ENCODE measurements around the gene GPC5.
"Not testable (repeated sequence)": the region's sequence is repeated elsewhere in the genome, so short reads cannot be mapped to it uniquely, and the experiment has no call there.

Gene GPC5

GRCh38 chr13:92460479-92460878 is 1062.1 kb downstream of the GPC5 start:
- DNase-seq (ENCODE audit: low read depth in 2 of 2) = no peak

GRCh38 chr13:92461402-92461801 is 1063.0 kb downstream of the GPC5 start:
- DNase-seq (ENCODE audit: low read depth in 2 of 2) = no peak

- DNase-seq (ENCODE audit: low read depth in 2 of 2) = no peak
Observed at GRCh38 chr13:92461831-92462230, 1063.4 kb downstream of the GPC5 start.

- DNase-seq (ENCODE audit: low read depth in 2 of 2) = no peak
Observed at GRCh38 chr13:92463134-92463533, 1064.7 kb downstream of the GPC5 start.

GRCh38 chr13:92473765-92474475 is 1075.5 kb downstream of the GPC5 start:
- DNase-seq (ENCODE audit: low read depth in 2 of 2) = no peak

- DNase-seq (ENCODE audit: low read depth in 2 of 2) = no peak
Observed at GRCh38 chr13:92480387-92480786, 1082.0 kb downstream of the GPC5 start.

GRCh38 chr13:92482790-92483189 is 1084.4 kb downstream of the GPC5 start:
- DNase-seq (ENCODE audit: low read depth in 2 of 2) = not testable (repeated sequence)

- DNase-seq (ENCODE audit: low read depth in 2 of 2) = no peak
Observed at GRCh38 chr13:92483894-92484293, 1085.5 kb downstream of the GPC5 start.

GRCh38 chr13:92487238-92487637 is 1088.8 kb downstream of the GPC5 start:
- no peak for DNase-seq (ENCODE audit: low read depth in 2 of 2)

- no peak for DNase-seq (ENCODE audit: low read depth in 2 of 2)
Observed at GRCh38 chr13:92488249-92488852, 1089.9 kb downstream of the GPC5 start.

- no peak for DNase-seq (ENCODE audit: low read depth in 2 of 2)
Observed at GRCh38 chr13:92491839-92492238, 1093.4 kb downstream of the GPC5 start.

- DNase-seq (ENCODE audit: low read depth in 2 of 2) = no peak
Observed at GRCh38 chr13:92494915-92495314, 1096.5 kb downstream of the GPC5 start.

GRCh38 chr13:92500192-92500591 is 1101.8 kb downstream of the GPC5 start:
- DNase-seq (ENCODE audit: low read depth in 2 of 2) = no peak

- no peak for DNase-seq (ENCODE audit: low read depth in 2 of 2)
Observed at GRCh38 chr13:92510416-92510815, 1112.0 kb downstream of the GPC5 start.

GRCh38 chr13:92512852-92513251 is 1114.4 kb downstream of the GPC5 start:
- no peak for DNase-seq (ENCODE audit: low read depth in 2 of 2)

GRCh38 chr13:92513672-92514071 is 1115.3 kb downstream of the GPC5 start:
- no peak for DNase-seq (ENCODE audit: low read depth in 2 of 2)

GRCh38 chr13:92514420-92515125 is 1116.2 kb downstream of the GPC5 start:
- DNase-seq (ENCODE audit: low read depth in 2 of 2) = no peak

- DNase-seq (ENCODE audit: low read depth in 2 of 2) = not testable (repeated sequence)
Observed at GRCh38 chr13:92516878-92517277, 1118.5 kb downstream of the GPC5 start.

GRCh38 chr13:92518622-92519021 is 1120.2 kb downstream of the GPC5 start:
- DNase-seq (ENCODE audit: low read depth in 2 of 2) = not testable (repeated sequence)

GRCh38 chr13:92530364-92530763 is 1131.9 kb downstream of the GPC5 start:
- DNase-seq (ENCODE audit: low read depth in 2 of 2) = no peak

GRCh38 chr13:92535222-92536006 is 1137.0 kb downstream of the GPC5 start:
- DNase-seq (ENCODE audit: low read depth in 2 of 2) = no peak

GRCh38 chr13:92537471-92537870 is 1139.0 kb downstream of the GPC5 start:
- no peak for DNase-seq (ENCODE audit: low read depth in 2 of 2)
